WTC11 (cell line): Measurements from ENCODE around the gene ATP2B3. TPM values are rescaled to one million over a fixed set of nuclear protein-coding genes. Genes with fewer than 3 reads are reported as not detected.

Experiments used
- ATAC-seq: fragments of 200-7000 bp; cut with Tn5 transposase; 2 replicates; pipeline ENCODE4 v1.10.0; 2021; ENCODE audit warnings: mild to moderate bottlenecking, moderate library complexity
- CTCF ChIA-PET: fragments of 300-600 bp; sonication (Branson Sonifier 250); formaldehyde crosslinking; loops from one replicate; lab custom pipeline; 2021; ENCODE audit warnings: antibody characterized with exemption; lab: Charles Lee
- POLR2A ChIA-PET: fragments of 350-600 bp; sonication (Branson Sonifier 250); formaldehyde crosslinking; loops from one replicate; lab custom pipeline; 2021; ENCODE audit warnings: antibody characterized with exemption; lab: Charles Lee
- DNase-seq: peaks from one replicate; pipeline ENCODE4 v3.0.0; 2021; ENCODE audit warnings: low spot score
- H3K27ac Mint-ChIP-seq: 2 replicates; pipeline ENCODE4 v1.8.0; 2021; ENCODE audit warnings: mixed read lengths
- H3K27me3 Mint-ChIP-seq: 2 replicates; pipeline ENCODE4 v1.8.0; 2021; ENCODE audit warnings: low read depth, mild to moderate bottlenecking, moderate library complexity, mixed read lengths
- H3K36me3 Mint-ChIP-seq: 2 replicates; pipeline ENCODE4 v1.8.0; 2021; ENCODE audit warnings: mixed read lengths
- H3K4me1 Mint-ChIP-seq: 2 replicates; pipeline ENCODE4 v1.8.0; 2022; ENCODE audit warnings: mixed read lengths
- H3K4me3 Mint-ChIP-seq: 2 replicates; pipeline ENCODE4 v1.8.0; 2021; ENCODE audit warnings: mild to moderate bottlenecking, moderate library complexity, mixed read lengths
- H3K9me3 Mint-ChIP-seq: 2 replicates; pipeline ENCODE4 v1.8.0; 2021; ENCODE audit warnings: mixed read lengths
- CBFB ChIP-seq: sonication (generic); formaldehyde crosslinking; IDR thresholded peaks from 2 replicates; pipeline ENCODE4 v1.8.1; 2022; ENCODE audit warnings: mild to moderate bottlenecking, low read depth, missing genetic modification reagents
- ELF4 ChIP-seq: sonication (generic); formaldehyde crosslinking; IDR thresholded peaks from 2 replicates; pipeline ENCODE4 v1.8.1; 2022; ENCODE audit warnings: low read depth, mild to moderate bottlenecking, moderate library complexity, missing genetic modification reagents
- ESRRA ChIP-seq: sonication (generic); formaldehyde crosslinking; IDR thresholded peaks from 2 replicates; pipeline ENCODE4 v1.8.1; 2022; ENCODE audit warnings: mild to moderate bottlenecking, missing genetic modification reagents, borderline replicate concordance
- FOXJ3 ChIP-seq: sonication (generic); formaldehyde crosslinking; IDR thresholded peaks from 2 replicates; pipeline ENCODE4 v1.9.0; 2021; ENCODE audit warnings: missing genetic modification reagents, mild to moderate bottlenecking, borderline replicate concordance
- NFATC4 ChIP-seq: fragments of 250-450 bp; sonication (Bioruptor Pico); IDR thresholded peaks from 2 replicates; pipeline ENCODE4 v1.9.0; 2021; ENCODE audit warnings: mild to moderate bottlenecking
- NR2C2 ChIP-seq: sonication (generic); formaldehyde crosslinking; IDR thresholded peaks from 2 replicates; pipeline ENCODE4 v1.8.0; 2022; ENCODE audit warnings: mild to moderate bottlenecking, missing genetic modification reagents
- NR3C1 ChIP-seq: sonication (generic); formaldehyde crosslinking; conservative IDR thresholded peaks from 2 replicates; pipeline ENCODE4 v1.8.1; 2023; ENCODE audit warnings: low read depth, mild to moderate bottlenecking, missing genetic modification reagents
- PRRX2 ChIP-seq: fragments of 250-450 bp; sonication (Bioruptor Pico); IDR thresholded peaks from 2 replicates; pipeline ENCODE4 v1.8.0; 2021; ENCODE audit warnings: mild to moderate bottlenecking
- SOX15 ChIP-seq: fragments of 250-450 bp; sonication (Bioruptor Pico); IDR thresholded peaks from 2 replicates; pipeline ENCODE4 v1.9.0; 2021; ENCODE audit warnings: mild to moderate bottlenecking
- TP53 ChIP-seq: sonication (generic); formaldehyde crosslinking; IDR thresholded peaks from 2 replicates; pipeline ENCODE4 v1.8.1; 2023; ENCODE audit warnings: mild to moderate bottlenecking, missing genetic modification reagents
- ZNF317 ChIP-seq: sonication (generic); formaldehyde crosslinking; IDR thresholded peaks from 2 replicates; pipeline ENCODE4 v1.8.1; 2023; ENCODE audit warnings: low read depth, mild to moderate bottlenecking, moderate library complexity, missing genetic modification reagents, borderline replicate concordance
- total RNA-seq: library from RNA; stranded (reverse); gene quantifications from 3 replicates; pipeline ENCODE4 v1.2.3, GENCODE V29; 2021
- TF ChIP-seq, protein P1 (sequence below): sonication (generic); formaldehyde crosslinking; conservative IDR thresholded peaks from 2 replicates; pipeline ENCODE4 v1.8.1; 2023; ENCODE audit warnings: mild to moderate bottlenecking, low read depth, missing genetic modification reagents, moderate library complexity
- TF ChIP-seq, protein P2 (sequence below): sonication (generic); formaldehyde crosslinking; IDR thresholded peaks from 2 replicates; pipeline ENCODE4 v1.8.0; 2022; ENCODE audit warnings: mild to moderate bottlenecking, missing genetic modification reagents
- TF ChIP-seq, protein P3 (sequence below): sonication (generic); formaldehyde crosslinking; IDR thresholded peaks from 2 replicates; pipeline ENCODE4 v1.8.1; 2023; ENCODE audit warnings: mild to moderate bottlenecking, missing genetic modification reagents
- TF ChIP-seq, protein P4 (sequence below): fragments of 250-450 bp; sonication (Bioruptor Pico); IDR thresholded peaks from 2 replicates; pipeline ENCODE4 v1.9.0; 2021; ENCODE audit warnings: mild to moderate bottlenecking
- TF ChIP-seq, protein P5 (sequence below): sonication (generic); formaldehyde crosslinking; IDR thresholded peaks from 2 replicates; pipeline ENCODE4 v1.8.0; 2022; ENCODE audit warnings: missing genetic modification reagents
- TF ChIP-seq, protein P6 (sequence below): sonication (generic); formaldehyde crosslinking; IDR thresholded peaks from 2 replicates; pipeline ENCODE4 v1.8.0; 2022; ENCODE audit warnings: mild to moderate bottlenecking, missing genetic modification reagents
- TF ChIP-seq, protein P7 (sequence below): sonication (generic); formaldehyde crosslinking; IDR thresholded peaks from 2 replicates; pipeline ENCODE4 v1.8.0; 2023; ENCODE audit warnings: mild to moderate bottlenecking, missing genetic modification reagents
- TF ChIP-seq, protein P8 (sequence below): fragments of 200-600 bp; IDR thresholded peaks from 2 replicates; pipeline ENCODE4 v1.8.0; 2022; ENCODE audit warnings: antibody characterized with exemption

Gene ATP2B3
- total RNA-seq, 1 experiment from 2014 or later: 0.28 TPM

DNA sequence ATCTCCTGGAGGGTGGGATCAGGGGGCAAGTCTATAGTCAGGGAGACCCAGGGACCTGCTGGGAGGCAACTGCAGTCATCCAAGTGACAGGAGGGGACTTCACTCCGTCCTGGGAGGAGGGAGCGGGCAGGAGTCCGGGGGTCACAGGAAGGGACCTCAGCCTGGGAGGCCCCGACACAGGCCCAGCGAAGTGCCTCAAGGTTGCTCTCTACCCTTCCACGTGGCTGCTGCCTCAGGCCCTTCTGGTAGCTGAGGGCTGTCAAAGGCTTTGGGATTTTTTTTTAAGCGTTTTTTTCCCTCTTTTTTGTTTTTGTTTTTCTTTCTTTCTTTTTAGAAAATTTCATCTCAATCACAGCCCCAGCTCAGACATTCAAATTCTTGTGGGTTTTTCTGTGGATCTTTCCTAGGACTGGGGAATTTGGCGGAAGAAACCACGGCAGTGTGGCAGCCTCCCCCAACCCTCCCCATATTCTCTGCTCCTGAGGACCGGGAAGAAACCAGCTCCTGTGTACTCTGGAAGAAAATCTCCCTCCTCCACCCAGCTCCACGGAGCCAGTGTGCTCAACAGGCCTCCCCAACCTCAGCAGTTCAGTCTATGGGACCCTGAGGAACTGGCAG lies 45.7 kb upstream of the ATP2B3 start:
- ATAC-seq: no peak
- no peaks in the 10 kb centered on the region for H3K9me3 Mint-ChIP-seq
- no peak for DNase-seq
- H3K36me3 Mint-ChIP-seq: no peaks in the 10 kb centered on the region
- no peak overlapping the region for H3K27ac Mint-ChIP-seq
- CTCF ChIA-PET: interaction anchor here (0.9 to 3.2 kb wide), 12 partner anchors 11 to 439 kb away, joined by 3 to 54 read pairs (median 6); partner anchors contain the start of gene BGN
- peaks cover 30% of the 10 kb centered on the region for H3K27me3 Mint-ChIP-seq
- H3K4me1 Mint-ChIP-seq: peaks cover 6% of the 10 kb centered on the region
- no peak for TF ChIP-seq NFATC4 (CRISPR knock-in tag)
- TF ChIP-seq, protein P1, sequence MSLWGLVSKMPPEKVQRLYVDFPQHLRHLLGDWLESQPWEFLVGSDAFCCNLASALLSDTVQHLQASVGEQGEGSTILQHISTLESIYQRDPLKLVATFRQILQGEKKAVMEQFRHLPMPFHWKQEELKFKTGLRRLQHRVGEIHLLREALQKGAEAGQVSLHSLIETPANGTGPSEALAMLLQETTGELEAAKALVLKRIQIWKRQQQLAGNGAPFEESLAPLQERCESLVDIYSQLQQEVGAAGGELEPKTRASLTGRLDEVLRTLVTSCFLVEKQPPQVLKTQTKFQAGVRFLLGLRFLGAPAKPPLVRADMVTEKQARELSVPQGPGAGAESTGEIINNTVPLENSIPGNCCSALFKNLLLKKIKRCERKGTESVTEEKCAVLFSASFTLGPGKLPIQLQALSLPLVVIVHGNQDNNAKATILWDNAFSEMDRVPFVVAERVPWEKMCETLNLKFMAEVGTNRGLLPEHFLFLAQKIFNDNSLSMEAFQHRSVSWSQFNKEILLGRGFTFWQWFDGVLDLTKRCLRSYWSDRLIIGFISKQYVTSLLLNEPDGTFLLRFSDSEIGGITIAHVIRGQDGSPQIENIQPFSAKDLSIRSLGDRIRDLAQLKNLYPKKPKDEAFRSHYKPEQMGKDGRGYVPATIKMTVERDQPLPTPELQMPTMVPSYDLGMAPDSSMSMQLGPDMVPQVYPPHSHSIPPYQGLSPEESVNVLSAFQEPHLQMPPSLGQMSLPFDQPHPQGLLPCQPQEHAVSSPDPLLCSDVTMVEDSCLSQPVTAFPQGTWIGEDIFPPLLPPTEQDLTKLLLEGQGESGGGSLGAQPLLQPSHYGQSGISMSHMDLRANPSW (CRISPR knock-in tag): no peak
- TF ChIP-seq CBFB (CRISPR knock-in tag): no peak
- no peak for TF ChIP-seq FOXJ3 (CRISPR knock-in tag)
- TF ChIP-seq, protein P2, sequence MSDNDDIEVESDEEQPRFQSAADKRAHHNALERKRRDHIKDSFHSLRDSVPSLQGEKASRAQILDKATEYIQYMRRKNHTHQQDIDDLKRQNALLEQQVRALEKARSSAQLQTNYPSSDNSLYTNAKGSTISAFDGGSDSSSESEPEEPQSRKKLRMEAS (CRISPR knock-in tag): no peak
- TF ChIP-seq SOX15 (CRISPR knock-in tag): no peak
- TF ChIP-seq, protein P3, sequence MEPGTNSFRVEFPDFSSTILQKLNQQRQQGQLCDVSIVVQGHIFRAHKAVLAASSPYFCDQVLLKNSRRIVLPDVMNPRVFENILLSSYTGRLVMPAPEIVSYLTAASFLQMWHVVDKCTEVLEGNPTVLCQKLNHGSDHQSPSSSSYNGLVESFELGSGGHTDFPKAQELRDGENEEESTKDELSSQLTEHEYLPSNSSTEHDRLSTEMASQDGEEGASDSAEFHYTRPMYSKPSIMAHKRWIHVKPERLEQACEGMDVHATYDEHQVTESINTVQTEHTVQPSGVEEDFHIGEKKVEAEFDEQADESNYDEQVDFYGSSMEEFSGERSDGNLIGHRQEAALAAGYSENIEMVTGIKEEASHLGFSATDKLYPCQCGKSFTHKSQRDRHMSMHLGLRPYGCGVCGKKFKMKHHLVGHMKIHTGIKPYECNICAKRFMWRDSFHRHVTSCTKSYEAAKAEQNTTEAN (CRISPR knock-in tag): no peak
- no peak for TF ChIP-seq NR3C1 (CRISPR knock-in tag)
- no peak for TF ChIP-seq NR2C2 (CRISPR knock-in tag)
- TF ChIP-seq, protein P4, sequence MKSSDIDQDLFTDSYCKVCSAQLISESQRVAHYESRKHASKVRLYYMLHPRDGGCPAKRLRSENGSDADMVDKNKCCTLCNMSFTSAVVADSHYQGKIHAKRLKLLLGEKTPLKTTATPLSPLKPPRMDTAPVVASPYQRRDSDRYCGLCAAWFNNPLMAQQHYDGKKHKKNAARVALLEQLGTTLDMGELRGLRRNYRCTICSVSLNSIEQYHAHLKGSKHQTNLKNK (CRISPR knock-in tag): no peak
- TF ChIP-seq, protein P5, sequence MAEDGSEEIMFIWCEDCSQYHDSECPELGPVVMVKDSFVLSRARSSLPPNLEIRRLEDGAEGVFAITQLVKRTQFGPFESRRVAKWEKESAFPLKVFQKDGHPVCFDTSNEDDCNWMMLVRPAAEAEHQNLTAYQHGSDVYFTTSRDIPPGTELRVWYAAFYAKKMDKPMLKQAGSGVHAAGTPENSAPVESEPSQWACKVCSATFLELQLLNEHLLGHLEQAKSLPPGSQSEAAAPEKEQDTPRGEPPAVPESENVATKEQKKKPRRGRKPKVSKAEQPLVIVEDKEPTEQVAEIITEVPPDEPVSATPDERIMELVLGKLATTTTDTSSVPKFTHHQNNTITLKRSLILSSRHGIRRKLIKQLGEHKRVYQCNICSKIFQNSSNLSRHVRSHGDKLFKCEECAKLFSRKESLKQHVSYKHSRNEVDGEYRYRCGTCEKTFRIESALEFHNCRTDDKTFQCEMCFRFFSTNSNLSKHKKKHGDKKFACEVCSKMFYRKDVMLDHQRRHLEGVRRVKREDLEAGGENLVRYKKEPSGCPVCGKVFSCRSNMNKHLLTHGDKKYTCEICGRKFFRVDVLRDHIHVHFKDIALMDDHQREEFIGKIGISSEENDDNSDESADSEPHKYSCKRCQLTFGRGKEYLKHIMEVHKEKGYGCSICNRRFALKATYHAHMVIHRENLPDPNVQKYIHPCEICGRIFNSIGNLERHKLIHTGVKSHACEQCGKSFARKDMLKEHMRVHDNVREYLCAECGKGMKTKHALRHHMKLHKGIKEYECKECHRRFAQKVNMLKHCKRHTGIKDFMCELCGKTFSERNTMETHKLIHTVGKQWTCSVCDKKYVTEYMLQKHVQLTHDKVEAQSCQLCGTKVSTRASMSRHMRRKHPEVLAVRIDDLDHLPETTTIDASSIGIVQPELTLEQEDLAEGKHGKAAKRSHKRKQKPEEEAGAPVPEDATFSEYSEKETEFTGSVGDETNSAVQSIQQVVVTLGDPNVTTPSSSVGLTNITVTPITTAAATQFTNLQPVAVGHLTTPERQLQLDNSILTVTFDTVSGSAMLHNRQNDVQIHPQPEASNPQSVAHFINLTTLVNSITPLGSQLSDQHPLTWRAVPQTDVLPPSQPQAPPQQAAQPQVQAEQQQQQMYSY: no peak
- TF ChIP-seq ZNF317 (CRISPR knock-in tag): no peak
- no peak for TF ChIP-seq TP53 (CRISPR knock-in tag)
- TF ChIP-seq PRRX2 (CRISPR knock-in tag): no peak
- TF ChIP-seq ELF4 (CRISPR knock-in tag): no peak
- TF ChIP-seq ESRRA (CRISPR knock-in tag): no peak
- TF ChIP-seq, protein P6, sequence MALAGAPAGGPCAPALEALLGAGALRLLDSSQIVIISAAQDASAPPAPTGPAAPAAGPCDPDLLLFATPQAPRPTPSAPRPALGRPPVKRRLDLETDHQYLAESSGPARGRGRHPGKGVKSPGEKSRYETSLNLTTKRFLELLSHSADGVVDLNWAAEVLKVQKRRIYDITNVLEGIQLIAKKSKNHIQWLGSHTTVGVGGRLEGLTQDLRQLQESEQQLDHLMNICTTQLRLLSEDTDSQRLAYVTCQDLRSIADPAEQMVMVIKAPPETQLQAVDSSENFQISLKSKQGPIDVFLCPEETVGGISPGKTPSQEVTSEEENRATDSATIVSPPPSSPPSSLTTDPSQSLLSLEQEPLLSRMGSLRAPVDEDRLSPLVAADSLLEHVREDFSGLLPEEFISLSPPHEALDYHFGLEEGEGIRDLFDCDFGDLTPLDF (CRISPR knock-in tag): no peak
- TF ChIP-seq, protein P7, sequence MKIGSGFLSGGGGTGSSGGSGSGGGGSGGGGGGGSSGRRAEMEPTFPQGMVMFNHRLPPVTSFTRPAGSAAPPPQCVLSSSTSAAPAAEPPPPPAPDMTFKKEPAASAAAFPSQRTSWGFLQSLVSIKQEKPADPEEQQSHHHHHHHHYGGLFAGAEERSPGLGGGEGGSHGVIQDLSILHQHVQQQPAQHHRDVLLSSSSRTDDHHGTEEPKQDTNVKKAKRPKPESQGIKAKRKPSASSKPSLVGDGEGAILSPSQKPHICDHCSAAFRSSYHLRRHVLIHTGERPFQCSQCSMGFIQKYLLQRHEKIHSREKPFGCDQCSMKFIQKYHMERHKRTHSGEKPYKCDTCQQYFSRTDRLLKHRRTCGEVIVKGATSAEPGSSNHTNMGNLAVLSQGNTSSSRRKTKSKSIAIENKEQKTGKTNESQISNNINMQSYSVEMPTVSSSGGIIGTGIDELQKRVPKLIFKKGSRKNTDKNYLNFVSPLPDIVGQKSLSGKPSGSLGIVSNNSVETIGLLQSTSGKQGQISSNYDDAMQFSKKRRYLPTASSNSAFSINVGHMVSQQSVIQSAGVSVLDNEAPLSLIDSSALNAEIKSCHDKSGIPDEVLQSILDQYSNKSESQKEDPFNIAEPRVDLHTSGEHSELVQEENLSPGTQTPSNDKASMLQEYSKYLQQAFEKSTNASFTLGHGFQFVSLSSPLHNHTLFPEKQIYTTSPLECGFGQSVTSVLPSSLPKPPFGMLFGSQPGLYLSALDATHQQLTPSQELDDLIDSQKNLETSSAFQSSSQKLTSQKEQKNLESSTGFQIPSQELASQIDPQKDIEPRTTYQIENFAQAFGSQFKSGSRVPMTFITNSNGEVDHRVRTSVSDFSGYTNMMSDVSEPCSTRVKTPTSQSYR (CRISPR knock-in tag): no peak
- TF ChIP-seq, protein P8, sequence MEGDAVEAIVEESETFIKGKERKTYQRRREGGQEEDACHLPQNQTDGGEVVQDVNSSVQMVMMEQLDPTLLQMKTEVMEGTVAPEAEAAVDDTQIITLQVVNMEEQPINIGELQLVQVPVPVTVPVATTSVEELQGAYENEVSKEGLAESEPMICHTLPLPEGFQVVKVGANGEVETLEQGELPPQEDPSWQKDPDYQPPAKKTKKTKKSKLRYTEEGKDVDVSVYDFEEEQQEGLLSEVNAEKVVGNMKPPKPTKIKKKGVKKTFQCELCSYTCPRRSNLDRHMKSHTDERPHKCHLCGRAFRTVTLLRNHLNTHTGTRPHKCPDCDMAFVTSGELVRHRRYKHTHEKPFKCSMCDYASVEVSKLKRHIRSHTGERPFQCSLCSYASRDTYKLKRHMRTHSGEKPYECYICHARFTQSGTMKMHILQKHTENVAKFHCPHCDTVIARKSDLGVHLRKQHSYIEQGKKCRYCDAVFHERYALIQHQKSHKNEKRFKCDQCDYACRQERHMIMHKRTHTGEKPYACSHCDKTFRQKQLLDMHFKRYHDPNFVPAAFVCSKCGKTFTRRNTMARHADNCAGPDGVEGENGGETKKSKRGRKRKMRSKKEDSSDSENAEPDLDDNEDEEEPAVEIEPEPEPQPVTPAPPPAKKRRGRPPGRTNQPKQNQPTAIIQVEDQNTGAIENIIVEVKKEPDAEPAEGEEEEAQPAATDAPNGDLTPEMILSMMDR: no peak
- TF ChIP-seq, all 79 proteins: peak for 0
- no peak overlapping the region for H3K4me3 Mint-ChIP-seq
- POLR2A ChIA-PET: no interaction called here
